Measurements from ENCODE around the gene KIR2DL1.
"Not testable (repeated sequence)": the region's sequence is repeated elsewhere in the genome, so short reads cannot be mapped to it uniquely, and the experiment has no call there.

KIR2DL1 gene

DNA sequence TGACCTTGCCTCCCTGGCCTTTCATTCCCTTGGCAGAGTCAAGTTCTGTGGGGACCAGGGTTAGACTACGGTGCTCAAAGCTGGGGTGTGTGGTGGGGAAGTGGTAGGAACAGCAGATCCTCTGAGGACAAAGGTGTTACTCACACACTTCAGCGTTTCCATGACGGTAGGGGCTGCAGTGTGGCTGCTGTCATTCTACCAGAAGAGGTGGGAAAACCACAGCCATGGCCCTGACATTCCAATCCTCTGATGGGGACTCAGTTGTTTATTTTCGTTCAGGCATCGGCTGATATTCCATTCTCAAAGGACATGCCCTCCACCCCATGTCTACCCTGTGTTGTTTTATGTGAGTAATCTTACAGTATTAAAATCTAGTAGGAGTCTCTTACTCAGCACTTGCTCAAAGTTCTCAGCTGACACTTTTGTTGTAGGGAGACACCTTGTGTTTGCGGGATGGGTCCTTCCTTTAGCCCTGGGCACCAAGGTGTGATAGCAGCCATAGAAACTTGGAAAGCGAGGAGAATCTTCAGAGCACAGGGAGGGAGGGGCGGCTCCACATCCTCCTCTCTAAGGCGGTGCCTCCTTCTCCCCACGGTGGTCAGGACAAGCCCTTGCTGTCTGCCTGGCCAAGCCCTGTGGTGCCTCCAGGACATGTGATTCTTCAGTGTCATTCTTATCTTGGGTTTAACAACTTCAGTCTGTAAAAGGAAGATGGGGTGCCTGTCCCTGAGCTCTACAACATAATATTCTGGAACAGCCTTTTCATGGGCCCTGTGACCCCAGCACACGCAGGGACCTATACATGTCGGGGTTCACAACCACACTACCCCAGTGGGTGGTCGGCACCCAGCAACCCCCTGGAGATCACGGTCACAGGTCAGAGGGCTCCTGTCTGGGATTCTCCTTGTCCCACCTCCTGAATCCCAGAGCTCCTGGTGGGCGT is 1.7 kb downstream of the KIR2DL1 start:
- DNase-seq = not testable (repeated sequence)

DNA sequence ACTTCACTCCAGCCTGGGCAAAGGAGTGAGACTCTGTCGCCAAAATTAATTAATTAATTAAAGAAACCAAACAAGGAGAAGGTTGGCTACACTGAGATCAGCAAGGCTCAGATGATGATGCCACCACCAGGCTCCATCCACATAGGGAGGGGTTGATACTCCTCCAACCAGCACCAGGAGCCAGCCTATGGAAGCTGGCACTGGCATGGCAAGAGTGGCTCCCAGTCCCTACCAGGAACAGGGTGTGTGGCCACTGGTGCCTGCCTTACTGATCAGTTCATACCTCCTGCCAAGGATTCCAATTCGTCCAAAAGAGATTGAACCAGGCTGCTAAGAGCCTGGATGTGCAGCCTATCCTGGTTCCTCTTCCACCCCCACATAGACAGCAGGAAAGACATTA is 3.1 kb downstream of the KIR2DL1 start:
- not testable (repeated sequence) for DNase-seq

DNA sequence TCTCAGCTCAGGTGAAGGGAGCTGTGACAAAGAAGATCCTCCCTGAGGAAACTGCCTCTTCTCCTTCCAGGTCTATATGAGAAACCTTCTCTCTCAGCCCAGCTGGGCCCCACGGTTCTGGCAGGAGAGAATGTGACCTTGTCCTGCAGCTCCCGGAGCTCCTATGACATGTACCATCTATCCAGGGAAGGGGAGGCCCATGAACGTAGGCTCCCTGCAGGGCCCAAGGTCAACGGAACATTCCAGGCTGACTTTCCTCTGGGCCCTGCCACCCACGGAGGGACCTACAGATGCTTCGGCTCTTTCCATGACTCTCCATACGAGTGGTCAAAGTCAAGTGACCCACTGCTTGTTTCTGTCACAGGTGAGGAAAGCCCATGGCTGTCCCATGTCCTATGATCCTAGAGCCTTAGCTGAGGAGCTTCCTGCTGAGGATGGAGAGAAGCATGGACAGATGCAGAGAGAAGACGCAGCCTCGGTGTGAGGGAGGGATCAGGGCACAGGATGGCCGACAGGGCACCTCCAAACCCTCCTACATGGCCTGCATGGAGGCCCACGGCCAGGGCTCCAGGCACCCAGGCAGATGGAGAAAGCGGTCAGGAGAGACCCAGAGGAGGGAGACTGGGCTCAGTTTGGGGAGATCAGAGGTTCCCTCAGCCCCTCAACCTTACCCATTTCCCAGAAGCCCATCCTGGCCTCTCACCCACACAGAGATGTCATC is 5.7 kb downstream of the KIR2DL1 start:
- DNase-seq = not testable (repeated sequence)

DNA sequence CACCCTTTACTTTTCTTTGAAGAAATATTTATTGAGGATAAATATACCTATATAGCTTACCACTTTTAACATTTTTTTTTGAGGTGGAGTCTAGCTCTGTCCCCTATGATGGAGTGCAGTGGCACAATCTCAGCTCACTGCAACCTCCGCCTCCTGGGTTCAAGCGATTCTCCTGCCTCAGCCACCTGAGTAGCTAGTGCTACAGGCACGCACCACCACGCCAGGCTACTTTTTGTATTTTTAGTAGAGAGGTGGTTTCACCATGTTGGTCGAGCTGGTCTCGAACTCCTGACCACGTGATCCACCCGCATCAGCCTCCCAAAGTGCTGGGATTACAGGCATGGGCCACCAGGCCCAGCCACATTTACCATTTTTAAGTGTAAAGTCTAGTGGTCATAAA is 6.2 kb downstream of the KIR2DL1 start:
- not testable (repeated sequence) for DNase-seq

DNA sequence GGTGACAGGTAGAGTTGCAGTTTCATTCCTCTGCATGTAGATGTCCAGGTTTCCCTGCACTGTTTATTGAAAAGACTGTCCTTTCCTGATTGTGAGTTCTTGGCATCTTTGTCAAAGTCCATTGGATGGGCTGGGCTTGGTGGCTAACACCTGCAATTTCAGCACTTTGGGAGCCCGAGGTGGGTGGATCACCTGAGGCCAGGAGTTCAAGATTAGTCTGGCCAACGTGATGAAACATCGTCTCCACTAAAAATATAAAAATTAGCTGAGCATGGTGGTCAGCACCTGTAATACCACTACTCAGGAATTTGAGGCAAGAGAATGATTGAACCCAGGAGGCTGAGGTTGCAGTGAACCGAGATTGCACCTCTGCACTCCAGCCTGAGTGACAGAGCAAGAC is 8.3 kb downstream of the KIR2DL1 start:
- DNase-seq = not testable (repeated sequence)

DNA sequence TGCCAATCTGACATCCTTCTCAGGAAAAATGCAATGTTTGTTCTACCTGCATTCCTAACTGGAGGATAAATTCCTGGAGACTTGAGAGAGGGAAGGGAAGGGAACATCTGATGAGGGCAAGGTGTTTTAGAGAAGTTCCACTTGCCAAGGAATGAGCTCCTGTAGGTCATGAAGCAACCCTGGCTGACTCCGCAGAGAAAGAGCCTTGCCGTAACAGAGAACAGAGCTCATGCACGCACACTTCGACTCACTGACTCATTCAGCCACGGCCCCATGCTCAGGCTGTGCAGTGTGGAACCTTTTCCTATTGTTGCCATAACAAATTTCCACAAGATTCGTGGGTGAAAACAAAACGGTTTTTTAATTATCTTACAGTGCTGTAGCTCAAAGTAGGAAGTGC is 9.3 kb downstream of the KIR2DL1 start:
- not testable (repeated sequence) for DNase-seq

DNA sequence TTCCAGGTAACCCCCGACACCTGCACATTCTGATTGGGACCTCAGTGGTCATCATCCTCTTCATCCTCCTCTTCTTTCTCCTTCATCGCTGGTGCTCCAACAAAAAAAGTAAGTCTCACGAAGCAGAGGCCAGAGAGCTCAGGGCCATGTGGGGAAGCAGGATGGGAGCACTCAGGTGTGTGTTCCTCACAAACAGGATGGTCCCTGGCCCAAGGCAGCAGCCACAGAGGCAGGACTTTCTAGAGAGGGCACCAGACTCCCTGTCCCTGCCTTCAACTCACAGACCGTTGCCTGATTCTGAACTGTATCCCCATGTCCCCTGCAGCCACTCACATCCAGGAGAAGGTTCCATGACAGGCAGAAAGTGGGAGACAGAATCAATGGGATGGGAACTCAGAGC is 13.3 kb downstream of the KIR2DL1 start:
- not testable (repeated sequence) for DNase-seq

DNA sequence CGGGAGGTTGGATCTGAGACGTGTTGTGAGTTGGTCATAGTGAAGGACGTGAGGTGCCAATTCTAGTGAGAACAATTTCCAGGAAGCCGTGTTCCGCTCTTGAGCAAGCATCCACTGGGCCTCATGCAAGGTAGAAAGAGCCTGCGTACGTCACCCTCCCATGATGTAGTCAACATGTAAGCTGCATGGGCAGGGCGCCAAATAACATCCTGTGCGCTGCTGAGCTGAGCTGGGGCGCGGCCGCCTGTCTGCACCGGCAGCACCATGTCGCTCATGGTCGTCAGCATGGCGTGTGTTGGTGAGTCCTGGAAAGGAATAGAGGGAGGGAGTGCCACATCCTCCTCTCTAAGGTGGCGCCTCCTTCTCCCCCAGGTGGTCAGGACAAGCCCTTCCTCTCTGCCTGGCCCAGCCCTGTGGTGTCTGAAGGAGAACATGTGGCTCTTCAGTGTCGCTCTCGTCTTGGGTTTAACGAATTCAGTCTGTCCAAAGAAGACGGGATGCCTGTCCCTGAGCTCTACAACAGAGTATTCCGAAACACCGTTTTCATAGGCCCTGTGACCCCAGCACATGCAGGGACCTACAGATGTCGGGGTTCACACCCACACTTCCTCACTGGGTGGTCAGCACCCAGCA is 16.6 kb downstream of the KIR2DL1 start:
- not testable (repeated sequence) for DNase-seq

DNA sequence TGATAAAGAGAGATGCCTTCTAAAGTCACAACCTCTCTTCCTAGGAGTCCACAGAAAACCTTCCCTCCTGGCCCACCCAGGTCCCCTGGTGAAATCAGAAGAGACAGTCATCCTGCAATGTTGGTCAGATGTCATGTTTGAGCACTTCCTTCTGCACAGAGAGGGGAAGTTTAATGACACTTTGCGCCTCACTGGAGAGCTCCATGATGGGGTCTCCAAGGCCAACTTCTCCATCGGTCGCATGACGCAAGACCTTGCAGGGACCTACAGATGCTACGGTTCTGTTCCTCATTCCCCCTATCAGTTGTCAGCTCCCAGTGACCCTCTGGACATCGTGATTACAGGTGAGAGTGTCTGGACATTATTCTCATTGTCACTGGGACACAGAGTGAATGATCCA is 18.6 kb downstream of the KIR2DL1 start:
- not testable (repeated sequence) for DNase-seq

DNA sequence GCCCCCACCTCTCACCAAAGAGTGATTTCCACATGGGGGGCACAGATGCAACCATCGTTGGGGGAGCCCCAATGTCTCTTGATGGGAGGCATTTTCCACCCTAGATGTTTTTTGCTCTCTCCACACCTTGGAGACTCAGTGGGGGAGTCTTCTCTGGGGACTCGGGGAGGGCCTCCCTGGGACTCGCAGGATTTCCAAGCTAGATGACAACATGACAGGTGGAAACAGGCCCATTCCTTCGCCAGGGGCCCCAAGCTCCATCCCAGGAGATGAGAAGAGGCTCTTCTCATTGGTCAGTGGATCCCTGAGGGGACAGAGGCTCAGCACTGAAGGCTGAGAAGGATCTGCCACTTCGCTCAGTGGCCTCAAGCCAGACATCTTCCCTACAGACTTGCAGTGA is 21.1 kb downstream of the KIR2DL1 start:
- no peak for DNase-seq

DNA sequence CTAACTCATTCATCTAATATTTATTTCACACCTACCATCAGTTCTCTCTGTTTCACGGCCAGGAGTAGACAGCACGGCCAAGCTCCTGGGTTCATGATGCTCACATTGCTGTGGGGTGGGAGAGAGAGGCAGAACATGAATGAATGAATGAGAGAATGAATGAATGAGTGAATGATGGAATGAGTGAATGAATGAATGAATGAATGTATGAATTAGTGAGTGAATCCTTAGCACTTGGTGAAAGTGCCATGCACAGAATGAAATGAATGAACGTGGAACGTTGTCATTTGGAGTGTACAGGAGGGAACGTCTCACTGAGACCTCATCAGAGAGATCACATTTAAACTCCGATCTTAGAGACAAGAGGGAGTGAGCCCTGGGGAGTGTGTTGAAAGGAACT is 21.9 kb downstream of the KIR2DL1 start:
- no peak for DNase-seq

DNA sequence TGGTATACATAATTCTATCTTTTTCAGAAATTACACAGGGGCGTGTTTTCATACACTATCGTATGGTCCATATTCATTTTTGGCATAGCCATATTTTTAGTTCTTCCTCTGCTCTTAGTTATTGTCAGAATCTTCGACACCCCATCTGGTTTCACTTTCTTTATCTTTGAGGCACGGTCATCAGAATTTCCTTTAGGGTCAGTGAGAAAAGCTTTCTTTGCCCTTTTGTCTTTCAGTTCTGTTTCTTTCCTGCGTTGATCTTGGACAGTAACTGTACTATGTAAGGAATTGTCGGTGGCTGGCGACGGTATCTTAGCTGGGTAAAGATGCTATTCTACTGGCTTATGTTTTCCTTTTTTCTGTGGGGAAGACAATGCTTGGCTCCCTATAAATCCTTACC is 23.2 kb downstream of the KIR2DL1 start:
- no peak for DNase-seq

DNA sequence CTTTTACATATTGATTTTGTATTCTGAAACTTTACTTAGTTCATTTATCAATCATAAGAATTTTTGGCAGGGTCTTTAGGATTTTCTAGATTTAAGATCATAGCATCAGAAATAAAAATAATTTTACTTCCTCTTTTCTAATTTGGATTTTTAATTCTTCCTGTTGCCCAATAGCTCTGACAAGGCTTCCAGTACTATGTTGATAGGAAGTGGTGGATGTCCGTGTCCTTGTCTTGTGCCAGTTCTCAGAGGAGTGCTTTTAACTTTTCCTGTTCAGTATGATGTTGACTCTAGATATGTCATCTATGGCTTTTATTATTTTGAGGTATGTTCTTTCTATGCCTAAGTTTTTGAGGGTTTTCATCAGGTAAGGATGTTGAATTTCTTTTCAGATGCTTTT is 26.2 kb downstream of the KIR2DL1 start:
- DNase-seq = no peak

DNA sequence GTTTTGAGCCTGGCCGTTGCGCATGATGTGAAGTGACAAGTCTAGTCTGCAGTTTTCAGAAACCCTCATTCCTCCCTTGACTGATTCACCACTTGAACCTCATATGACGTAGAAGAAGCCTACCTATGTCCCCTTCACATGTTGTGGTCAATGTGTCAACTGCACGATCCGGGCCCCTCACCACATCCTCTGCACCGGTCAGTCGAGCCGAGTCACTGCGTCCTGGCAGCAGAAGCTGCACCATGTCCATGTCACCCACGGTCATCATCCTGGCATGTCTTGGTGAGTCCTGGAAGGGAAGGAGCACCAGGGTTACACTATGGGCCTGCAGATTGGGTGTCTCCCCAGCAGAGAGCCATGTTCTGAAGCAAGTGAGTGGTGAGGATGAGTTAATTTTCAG is 33.8 kb downstream of the KIR2DL1 start, which contains the start of gene KIR2DL4:
KIR2DL4 (plus strand) TSS at position 201 of the 400 bp plus-strand sequence; CDS start at position 243, 42 bp downstream.
- no peak for DNase-seq

DNA sequence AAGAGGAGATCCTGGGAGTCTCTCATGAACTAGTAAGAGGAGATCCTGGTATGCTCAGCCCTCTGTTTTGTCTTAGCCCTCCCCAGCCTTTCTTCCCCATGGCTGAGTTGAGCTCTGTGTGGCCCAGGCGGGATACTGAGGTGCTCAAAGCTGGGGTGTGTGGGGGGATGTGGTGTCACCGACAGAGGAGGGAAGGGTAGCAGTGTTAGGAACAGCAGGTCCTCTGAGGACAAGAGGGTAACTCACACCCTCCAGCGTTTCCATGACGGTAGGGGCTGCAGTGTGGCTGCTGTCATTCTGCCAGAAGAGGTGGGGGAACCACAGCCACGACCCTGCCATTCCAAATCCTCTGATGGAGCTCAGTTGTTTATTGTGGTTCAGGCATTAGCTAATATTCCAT is 34.5 kb downstream of the KIR2DL1 start:
- DNase-seq = no peak

DNA sequence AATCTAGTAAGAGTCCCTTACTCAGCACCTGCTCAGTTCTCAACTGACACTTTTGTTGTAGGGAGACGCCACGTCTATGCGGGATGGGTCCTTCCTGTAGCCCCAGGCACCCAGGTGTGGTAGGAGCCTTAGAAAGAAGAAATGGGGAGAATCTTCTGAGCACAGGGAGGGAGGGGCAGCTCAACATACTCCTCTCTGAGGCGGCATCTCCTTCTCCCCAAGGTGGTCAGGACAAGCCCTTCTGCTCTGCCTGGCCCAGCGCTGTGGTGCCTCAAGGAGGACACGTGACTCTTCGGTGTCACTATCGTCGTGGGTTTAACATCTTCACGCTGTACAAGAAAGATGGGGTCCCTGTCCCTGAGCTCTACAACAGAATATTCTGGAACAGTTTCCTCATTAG is 35.0 kb downstream of the KIR2DL1 start:
- DNase-seq = no peak

DNA sequence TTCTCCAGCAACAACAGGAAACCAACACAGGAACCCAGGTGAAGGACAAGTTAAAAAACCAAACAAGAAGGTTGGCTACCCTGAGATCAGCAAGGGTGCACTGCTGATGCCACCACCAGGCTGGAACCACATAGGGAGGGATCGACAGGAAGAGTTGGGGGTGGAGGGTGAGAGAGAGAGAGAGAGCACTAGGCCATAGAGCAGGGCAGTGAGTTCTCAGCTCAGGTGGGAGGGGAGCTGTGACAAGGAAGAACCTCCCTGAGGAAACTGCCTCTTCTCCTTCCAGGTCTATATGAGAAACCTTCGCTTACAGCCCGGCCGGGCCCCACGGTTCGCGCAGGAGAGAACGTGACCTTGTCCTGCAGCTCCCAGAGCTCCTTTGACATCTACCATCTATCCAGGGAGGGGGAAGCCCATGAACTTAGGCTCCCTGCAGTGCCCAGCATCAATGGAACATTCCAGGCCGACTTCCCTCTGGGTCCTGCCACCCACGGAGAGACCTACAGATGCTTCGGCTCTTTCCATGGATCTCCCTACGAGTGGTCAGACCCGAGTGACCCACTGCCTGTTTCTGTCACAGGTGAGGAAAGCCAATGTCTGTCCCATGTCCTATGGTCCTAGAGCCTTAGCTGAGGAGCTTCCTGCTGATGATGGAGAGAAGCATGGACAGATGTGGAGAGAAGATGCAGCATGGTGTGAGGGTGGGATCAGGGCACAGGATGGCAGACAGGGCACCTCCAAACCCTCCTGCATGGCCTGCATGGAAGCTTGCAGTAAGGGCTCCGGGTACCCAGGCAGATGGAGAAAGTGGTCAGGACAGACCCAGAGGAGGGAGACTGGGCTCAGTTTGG is 36.3 kb downstream of the KIR2DL1 start:
- DNase-seq = no peak

DNA sequence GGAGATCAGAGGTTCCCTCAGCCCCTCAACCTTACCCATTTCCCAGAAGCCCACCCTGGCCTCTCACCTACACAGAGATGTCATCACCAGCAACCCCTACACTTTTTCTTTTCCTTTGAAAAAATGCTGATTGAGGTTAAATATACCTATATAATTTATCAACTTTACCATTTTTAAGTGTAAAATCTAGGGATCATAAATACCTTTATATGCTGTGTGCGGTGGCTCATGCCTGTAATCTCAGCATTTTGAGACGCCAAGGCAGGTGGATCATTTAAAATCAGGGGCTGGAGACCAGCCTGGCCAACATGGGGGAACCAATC is 36.9 kb downstream of the KIR2DL1 start:
- no peak for DNase-seq

DNA sequence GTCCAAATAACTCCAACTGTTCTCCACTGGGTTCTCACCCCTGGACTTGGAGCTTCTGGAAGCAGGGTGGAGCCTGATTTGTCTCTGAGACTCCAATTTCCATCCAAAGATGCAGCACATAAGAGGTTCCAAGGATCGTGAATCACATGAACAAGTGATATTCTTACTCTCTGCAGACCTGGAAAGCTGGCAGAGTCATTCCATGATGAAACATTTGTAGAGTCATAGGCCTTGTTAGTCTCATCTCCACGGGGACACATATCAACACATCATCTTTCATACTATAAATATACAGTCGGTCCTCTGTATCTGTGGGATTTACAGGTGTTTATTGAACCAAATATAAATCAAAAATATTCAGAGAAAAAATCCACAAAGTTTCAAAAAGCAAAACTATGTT is 45.0 kb downstream of the KIR2DL1 start:
- not testable (repeated sequence) for DNase-seq

DNA sequence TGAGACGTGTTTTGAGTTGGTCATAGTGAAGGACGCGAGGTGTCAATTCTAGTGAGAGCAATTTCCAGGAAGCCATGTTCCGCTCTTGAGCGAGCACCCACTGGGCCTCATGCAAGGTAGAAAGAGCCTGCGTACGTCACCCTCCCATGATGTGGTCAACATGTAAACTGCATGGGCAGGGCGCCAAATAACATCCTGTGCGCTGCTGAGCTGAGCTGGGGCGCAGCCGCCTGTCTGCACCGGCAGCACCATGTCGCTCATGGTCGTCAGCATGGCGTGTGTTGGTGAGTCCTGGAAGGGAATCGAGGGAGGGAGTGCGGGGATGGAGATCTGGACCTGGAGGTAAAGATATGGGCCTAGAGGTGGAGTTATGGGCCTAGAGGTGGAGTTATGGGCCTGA is 46.7 kb downstream of the KIR2DL1 start, which contains the start of gene KIR3DL1:
KIR3DL1 (plus strand) TSS at position 218 of the 400 bp plus-strand sequence.
- not testable (repeated sequence) for DNase-seq

DNA sequence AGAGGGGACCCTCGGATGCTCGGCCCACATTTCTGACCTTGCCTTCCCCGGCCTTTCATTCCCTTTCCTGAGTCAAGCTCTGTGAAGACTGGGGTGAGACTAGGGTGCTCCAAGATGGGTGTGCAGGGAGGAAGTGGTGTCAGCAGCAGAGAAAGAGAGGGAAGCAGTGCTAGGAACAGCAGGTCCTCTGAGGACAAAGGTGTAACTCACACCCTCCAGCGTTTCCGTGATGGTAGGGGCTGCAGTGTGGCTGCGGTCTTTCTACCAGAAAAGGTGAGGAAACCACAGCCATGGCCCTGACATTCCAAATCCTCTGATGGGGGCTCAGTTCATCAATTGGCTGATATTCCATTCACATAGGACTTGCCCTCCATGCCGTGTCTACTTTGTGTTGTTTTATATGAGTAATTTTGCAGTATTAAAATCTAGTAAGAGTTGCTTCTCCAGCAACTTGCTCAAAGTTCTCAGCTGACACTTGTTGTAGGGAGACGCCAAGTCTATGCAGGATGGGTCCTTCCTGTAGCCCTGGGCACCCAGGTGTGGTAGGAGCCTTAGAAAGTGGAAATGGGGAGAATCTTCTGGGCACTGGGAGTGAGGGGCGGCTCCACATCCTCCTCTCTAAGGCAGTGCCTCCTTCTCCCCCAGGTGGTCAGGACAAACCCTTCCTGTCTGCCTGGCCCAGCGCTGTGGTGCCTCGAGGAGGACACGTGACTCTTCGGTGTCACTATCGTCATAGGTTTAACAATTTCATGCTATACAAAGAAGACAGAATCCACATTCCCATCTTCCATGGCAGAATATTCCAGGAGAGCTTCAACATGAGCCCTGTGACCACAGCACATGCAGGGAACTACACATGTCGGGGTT is 48.3 kb downstream of the KIR2DL1 start:
- no peak for DNase-seq
